PC-3 (cell line): Measurements from ENCODE around the gene NTN1. TPM values are rescaled to one million over a fixed set of nuclear protein-coding genes. Genes with fewer than 3 reads are reported as not detected.

ENCODE experiments used
- ATAC-seq: fragments of 200-7000 bp; cut with Tn5 transposase; 2 replicates; pipeline ENCODE4 v1.9.1; 2020; ENCODE audit warnings: mild to moderate bottlenecking, moderate library complexity
- BruUV-seq: library from RNA; stranded (reverse); fragments of 400-500 nt; replicated peaks from 2 replicates; lab custom pipeline; 2021; lab: Mats Ljungman, UMichigan
- CTCF ChIA-PET: fragments of 300-600 bp; sonication (Branson Sonifier 250); formaldehyde crosslinking; loops from one replicate; lab custom pipeline; 2022; ENCODE audit warnings: antibody characterized with exemption; lab: Charles Lee
- POLR2A ChIA-PET: fragments of 300-600 bp; sonication (Branson Sonifier 250); formaldehyde crosslinking; loops from one replicate; lab custom pipeline; 2022; ENCODE audit warnings: antibody characterized with exemption; ENCODE audit not compliant: unreplicated experiment; lab: Charles Lee
- DNase-seq: peaks from one replicate; pipeline ENCODE4 v3.0.0-alpha.2; 2015
- H2AFZ ChIP-seq: fragments of 300-600 bp; sonication (generic); 2 replicates; pipeline ENCODE4 v1.6.0; 2016; ENCODE audit warnings: antibody characterized with exemption, low read length
- H3F3A ChIP-seq: fragments of 300-600 bp; sonication (generic); one replicate; pipeline ENCODE4 v1.6.0; 2017; ENCODE audit warnings: antibody characterized with exemption, low read length, control low read depth, mild to moderate bottlenecking; ENCODE audit not compliant: unreplicated experiment
- H3K27ac ChIP-seq: fragments of 300-600 bp; sonication (generic); 2 replicates; pipeline ENCODE4 v1.5.1; 2016; ENCODE audit warnings: mild to moderate bottlenecking, low read length
- H3K27me3 ChIP-seq: fragments of 300-600 bp; sonication (generic); 2 replicates; pipeline ENCODE4 v1.6.1; 2016; ENCODE audit warnings: low read length, mixed read lengths
- H3K36me3 ChIP-seq: fragments of 300-600 bp; sonication (generic); 2 replicates; pipeline ENCODE4 v1.6.1; 2016; ENCODE audit warnings: low read depth, mixed run types, low read length, mixed read lengths
- H3K4me1 ChIP-seq: fragments of 300-600 bp; sonication (generic); 2 replicates; pipeline ENCODE4 v1.5.1; 2016; ENCODE audit warnings: low read length; ENCODE audit not compliant: insufficient read depth
- H3K4me2 ChIP-seq: fragments of 300-600 bp; sonication (generic); 2 replicates; pipeline ENCODE4 v1.6.0; 2016; ENCODE audit warnings: low read length
- H3K4me3 ChIP-seq: fragments of 300-600 bp; sonication (generic); 2 replicates; pipeline ENCODE4 v1.5.1; 2016; ENCODE audit warnings: mild to moderate bottlenecking, low read length, mixed read lengths
- H3K79me2 ChIP-seq: fragments of 300-600 bp; sonication (generic); 2 replicates; pipeline ENCODE4 v1.6.1; 2017; ENCODE audit warnings: low read length, mixed read lengths
- H3K9ac ChIP-seq: fragments of 300-600 bp; sonication (generic); 2 replicates; pipeline ENCODE4 v1.6.0; 2016; ENCODE audit warnings: mild to moderate bottlenecking, low read length
- H3K9me2 ChIP-seq: fragments of 300-600 bp; sonication (generic); replicated peaks from 2 replicates; pipeline ENCODE4 v1.6.1; 2016; ENCODE audit warnings: mixed run types, low read length, mixed read lengths
- H3K9me3 ChIP-seq: fragments of 300-600 bp; sonication (generic); 2 replicates; pipeline ENCODE4 v1.6.1; 2016; ENCODE audit warnings: low read length, mixed read lengths
- H4K20me1 ChIP-seq: fragments of 300-600 bp; sonication (generic); 2 replicates; pipeline ENCODE4 v1.6.1; 2016; ENCODE audit warnings: low read length, mixed read lengths
- CTCF ChIP-seq: fragments of 300-600 bp; sonication (generic); conservative IDR thresholded peaks from 2 replicates; pipeline ENCODE4 v1.5.1; 2017; ENCODE audit warnings: antibody characterized with exemption, low read depth, mild to moderate bottlenecking, low read length
- EZH2 ChIP-seq: fragments of 300-600 bp; sonication (generic); IDR thresholded peaks from one replicate; pipeline ENCODE4 v1.6.1; 2017; ENCODE audit warnings: antibody characterized with exemption, mild to moderate bottlenecking, low read length; ENCODE audit not compliant: unreplicated experiment
- EZH2phosphoT487 ChIP-seq: fragments of 300-600 bp; sonication (generic); IDR thresholded peaks from 2 replicates; pipeline ENCODE4 v1.6.1; 2018; ENCODE audit warnings: mild to moderate bottlenecking, antibody characterized with exemption, low read length, borderline replicate concordance
- intact Hi-C: fragments of 100-400 bp; cut with micrococcal nuclease; formaldehyde crosslinking; loops from 2 replicates; pipeline ENCODE4 v1.9.0; 2023
- total RNA-seq: library from RNA; depleted of rRNA; stranded (reverse); fragments of >200 nt; gene quantifications from 2 replicates; pipeline ENCODE4 v1.2.3, GENCODE V29; 2014

NTN1 gene
- total RNA-seq, 1 experiment from 2014 or later = 0.22 TPM

GRCh38 chr17:9226794-9227135, 205.5 kb downstream of the NTN1 start:
- no peaks in the 10 kb centered on the region for H3K9me2 ChIP-seq
- ChIA-PET POLR2A (no interaction called here), CTCF (no interaction called here)
- ATAC-seq (no peak), DNase-seq (no peak)
- intact Hi-C loops = no loop called here
- H2AFZ ChIP-seq = no peak overlapping the region
- no peaks in the 10 kb centered on the region for H3K4me1 ChIP-seq
- no peak overlapping the region for H3K4me2 ChIP-seq
- H3K27me3 ChIP-seq = no peaks in the 10 kb centered on the region
- no TSS peak for BruUV-seq
- no peak overlapping the region for H3K27ac ChIP-seq
- no peaks in the 10 kb centered on the region for H4K20me1 ChIP-seq
- no peak overlapping the region for H3K9ac ChIP-seq
- H3K36me3 ChIP-seq = no peaks in the 10 kb centered on the region
- no peaks in the 10 kb centered on the region for H3K9me3 ChIP-seq
- TF ChIP-seq EZH2 = no peak
- TF ChIP-seq EZH2phosphoT487 = no peak
- no peak for TF ChIP-seq CTCF
- no peaks in the 10 kb centered on the region for H3K79me2 ChIP-seq
- no peak overlapping the region for H3K4me3 ChIP-seq
- no peaks in the 10 kb centered on the region for H3F3A ChIP-seq

GRCh38 chr17:9227819-9228407, 206.6 kb downstream of the NTN1 start:
- intact Hi-C loops = no loop called here
- Histone ChIP-seq H3F3A (no peaks in the 10 kb centered on the region), H4K20me1 (no peaks in the 10 kb centered on the region), H3K4me3 (no peak overlapping the region), H3K79me2 (no peaks in the 10 kb centered on the region), H3K9me2 (no peaks in the 10 kb centered on the region), H3K4me1 (no peaks in the 10 kb centered on the region), H3K9ac (no peak overlapping the region), H3K4me2 (no peak overlapping the region), H3K27ac (no peak overlapping the region), H3K36me3 (no peaks in the 10 kb centered on the region), H3K9me3 (no peaks in the 10 kb centered on the region), H3K27me3 (no peaks in the 10 kb centered on the region), H2AFZ (no peak overlapping the region)
- no TSS peak for BruUV-seq
- no peak for TF ChIP-seq EZH2phosphoT487
- no peak for TF ChIP-seq EZH2
- no peak for TF ChIP-seq CTCF
- DNase-seq = no peak
- ChIA-PET CTCF (no interaction called here), POLR2A (no interaction called here)
- no peak for ATAC-seq

- Histone ChIP-seq H2AFZ (no peak overlapping the region), H3K79me2 (no peaks in the 10 kb centered on the region), H3K4me3 (no peak overlapping the region), H3K9ac (no peak overlapping the region), H3K27ac (no peak overlapping the region), H3K9me3 (no peaks in the 10 kb centered on the region), H3F3A (no peaks in the 10 kb centered on the region), H3K4me1 (no peaks in the 10 kb centered on the region), H4K20me1 (no peaks in the 10 kb centered on the region), H3K36me3 (no peaks in the 10 kb centered on the region), H3K4me2 (no peak overlapping the region), H3K27me3 (no peaks in the 10 kb centered on the region), H3K9me2 (no peaks in the 10 kb centered on the region)
- BruUV-seq = no TSS peak
- DNase-seq (no peak), ATAC-seq (no peak)
- intact Hi-C loops = no loop called here
- CTCF ChIA-PET = no interaction called here
- POLR2A ChIA-PET = no interaction called here
- TF ChIP-seq EZH2phosphoT487 (no peak), EZH2 (no peak), CTCF (no peak)
Observed at GRCh38 chr17:9228408-9229159, 207.3 kb downstream of the NTN1 start.
